Hematopoietic multipotent progenitor cell treated with erythropoietin and hydrocortisone succinate and interleukin-3 and kit ligand, for 8 days (in vitro differentiated cells): Measurements from ENCODE around the gene KANK4.
"Not testable (repeated sequence)": the region's sequence is repeated elsewhere in the genome, so short reads cannot be mapped to it uniquely, and the experiment has no call there.

Source experiments
- DNase-seq: peaks from one replicate; pipeline ENCODE4 v3.0.0-alpha.2; 2015

The KANK4 gene

GRCh38 chr1:62269851-62270495 is 49.3 kb downstream of the KANK4 start:
- DNase-seq: no peak

GRCh38 chr1:62269439-62269838 is 49.8 kb downstream of the KANK4 start:
- DNase-seq: no peak

- DNase-seq: no peak
Observed at GRCh38 chr1:62268315-62268714, 50.9 kb downstream of the KANK4 start.

- no peak for DNase-seq
Observed at GRCh38 chr1:62265956-62266935, 53.0 kb downstream of the KANK4 start.

- DNase-seq: no peak
Observed at GRCh38 chr1:62263814-62264353, 55.4 kb downstream of the KANK4 start.

- no peak for DNase-seq
Observed at GRCh38 chr1:62263006-62263813, 56.0 kb downstream of the KANK4 start.

GRCh38 chr1:62260688-62261087 is 58.5 kb downstream of the KANK4 start:
- DNase-seq: no peak

- DNase-seq: no peak
Observed at GRCh38 chr1:62259551-62259950, 59.7 kb downstream of the KANK4 start.

- DNase-seq: no peak
Observed at GRCh38 chr1:62250126-62250726, 69.0 kb downstream of the KANK4 start.

- no peak for DNase-seq
Observed at GRCh38 chr1:62247391-62248168, 71.7 kb downstream of the KANK4 start.

GRCh38 chr1:62245201-62245600 is 74.0 kb downstream of the KANK4 start:
- DNase-seq: no peak

GRCh38 chr1:62244380-62244779 is 74.9 kb downstream of the KANK4 start:
- not testable (repeated sequence) for DNase-seq

- no peak for DNase-seq
Observed at GRCh38 chr1:62241371-62242131, 77.7 kb downstream of the KANK4 start.

- no peak for DNase-seq
Observed at GRCh38 chr1:62240651-62241370, 78.4 kb downstream of the KANK4 start.

- not testable (repeated sequence) for DNase-seq
Observed at GRCh38 chr1:62239652-62240403, 79.4 kb downstream of the KANK4 start.

- no peak for DNase-seq
Observed at GRCh38 chr1:62238507-62238906, 80.7 kb downstream of the KANK4 start.

GRCh38 chr1:62237950-62238374 is 81.3 kb downstream of the KANK4 start:
- no peak for DNase-seq

GRCh38 chr1:62237361-62237760 is 81.9 kb downstream of the KANK4 start:
- no peak for DNase-seq

GRCh38 chr1:62235576-62235975 is 83.7 kb downstream of the KANK4 start:
- no peak for DNase-seq
